Vagina (tissue), 2 donors: ENCODE results near the gene IL11RA. TPM values are rescaled to one million over a fixed set of nuclear protein-coding genes. Genes with fewer than 3 reads are reported as not detected.
A peak's percentile ranks its signal among the peaks of the same experiment; 100 is the strongest.

ENCODE experiments used
- DNase-seq, 2 donors: peaks; one replicate each; pipeline ENCODE4 v3.0.0-alpha.2; 2017; ENCODE audit errors: extremely low spot score in 2 of 2
- H3K27ac ChIP-seq: fragments of 200-600 bp; sonication (generic); one replicate; pipeline ENCODE4 v1.5.1; 2019
- H3K27me3 ChIP-seq: fragments of 200-600 bp; sonication (generic); one replicate; pipeline ENCODE4 v1.5.1; 2019
- H3K36me3 ChIP-seq, 2 donors: fragments of 200-600 bp; sonication (generic); one replicate each; pipeline ENCODE4 v1.5.1; 2017 to 2019
- H3K4me1 ChIP-seq: fragments of 200-600 bp; sonication (generic); one replicate; pipeline ENCODE4 v1.5.1; 2019
- H3K4me3 ChIP-seq, 2 donors: fragments of 200-600 bp; sonication (generic); 1 replicate in 1 of 2; 2 replicates in 1 of 2; pipeline ENCODE4 v1.5.1; 2016 to 2019
- H3K9me3 ChIP-seq: fragments of 200-600 bp; sonication (generic); one replicate; pipeline ENCODE4 v1.5.1; 2019
- POLR2A ChIP-seq, 2 donors: fragments of 450-650 bp; IDR thresholded peaks; one replicate each; pipeline ENCODE4 v1.6.1; 2017; ENCODE audit warnings: antibody characterized with exemption in 2 of 2, mild to moderate bottlenecking in 2 of 2, moderate library complexity in 2 of 2
- POLR2AphosphoS5 ChIP-seq, 2 donors: sonication (generic); formaldehyde crosslinking; IDR thresholded peaks; one replicate each; pipeline ENCODE4 v1.9.0; 2017; ENCODE audit warnings: antibody characterized with exemption in 2 of 2, mild to moderate bottlenecking in 2 of 2, low read depth in 1 of 2; ENCODE audit not compliant: insufficient read depth in 1 of 2
- intact Hi-C: fragments of 100-400 bp; cut with DNase I; formaldehyde crosslinking; loops from one replicate; pipeline ENCODE4 v1.15.1; 2023
- total RNA-seq: library from RNA; depleted of rRNA; stranded (reverse); fragments of >200 nt; gene quantifications from one replicate; pipeline ENCODE4 v1.2.3, GENCODE V29; 2016
- TF ChIP-seq, protein P1 (sequence below), 3 experiments: fragments of 450-650 bp in 2 of 3; fragments of 200-600 bp in 1 of 3; sonication (generic) in 1 of 3; IDR thresholded peaks; one replicate each; pipeline ENCODE4 v1.5.1; 2017 to 2019; ENCODE audit warnings: antibody characterized with exemption in 3 of 3, mild to moderate bottlenecking in 2 of 3, moderate library complexity in 2 of 3

The IL11RA gene
- total RNA-seq, 1 donor from 2014 or later, result 30.7 TPM

DNA sequence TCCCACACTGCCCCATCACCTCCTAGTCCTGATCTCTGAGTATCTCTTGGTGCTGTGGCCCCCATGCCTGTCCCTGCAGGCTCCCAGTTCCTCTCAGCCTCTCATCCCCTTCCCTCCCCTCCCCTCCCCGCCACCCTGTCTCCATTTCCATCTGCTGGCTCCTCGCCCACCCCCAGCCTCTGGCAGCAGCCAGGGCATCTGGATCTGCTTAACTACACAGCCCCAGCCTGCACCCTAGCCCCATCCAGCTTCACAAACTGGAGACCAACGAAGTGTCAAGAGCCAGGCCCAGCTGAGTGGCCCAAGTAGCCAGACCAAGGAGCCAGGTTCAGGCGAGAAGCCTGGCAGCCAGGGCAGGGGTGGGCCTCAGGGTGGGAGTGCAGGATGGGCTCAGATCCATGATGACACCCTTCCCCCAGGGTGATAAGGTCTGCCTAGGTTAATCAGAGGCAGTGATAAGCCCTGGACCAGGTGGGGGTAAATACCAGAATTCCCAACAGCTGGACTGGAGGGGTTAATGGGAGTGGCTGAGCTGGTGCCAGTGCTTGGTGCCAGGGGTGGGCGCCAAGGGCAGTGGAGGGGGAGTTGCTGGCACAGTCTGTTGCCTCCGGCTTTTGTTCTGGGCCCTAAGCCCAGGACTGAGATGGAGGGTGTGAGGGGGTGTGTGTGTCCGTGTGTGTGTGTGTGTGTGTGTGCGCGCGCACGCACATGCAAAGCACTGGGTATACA is 2.5 kb downstream of the IL11RA start:
- peak overlapping the region; percentile 13 to 17 for H3K4me3 ChIP-seq

DNA sequence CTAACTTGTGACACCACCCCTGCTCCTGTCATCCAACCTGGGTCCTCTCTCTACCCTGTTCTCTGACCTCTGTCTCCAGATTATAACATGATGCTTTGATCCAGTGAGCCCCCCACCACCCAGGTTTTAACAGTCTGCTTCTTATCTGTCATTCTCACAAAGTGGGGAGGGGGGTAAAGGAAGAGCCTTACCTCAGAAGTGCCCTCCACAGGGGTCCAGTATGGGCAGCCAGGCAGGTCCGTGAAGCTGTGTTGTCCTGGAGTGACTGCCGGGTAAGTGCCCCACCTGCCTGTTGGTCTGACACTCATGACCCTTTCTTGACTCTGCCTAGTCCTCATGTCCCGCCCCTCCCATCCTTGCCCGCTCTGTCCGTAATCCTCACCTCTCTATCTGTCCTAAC is 3.4 kb downstream of the IL11RA start:
- H3K9me3 ChIP-seq, result no peaks in the 10 kb centered on the region
- H3K4me1 ChIP-seq, result peaks cover 59% of the 10 kb centered on the region
- H3K4me3 ChIP-seq, result peak overlapping the region in 1 of 2 donors; percentile 13
- peak overlapping the region; percentile 87 for H3K27ac ChIP-seq
- intact Hi-C loops, result no loop called here
- TF ChIP-seq, protein P1, sequence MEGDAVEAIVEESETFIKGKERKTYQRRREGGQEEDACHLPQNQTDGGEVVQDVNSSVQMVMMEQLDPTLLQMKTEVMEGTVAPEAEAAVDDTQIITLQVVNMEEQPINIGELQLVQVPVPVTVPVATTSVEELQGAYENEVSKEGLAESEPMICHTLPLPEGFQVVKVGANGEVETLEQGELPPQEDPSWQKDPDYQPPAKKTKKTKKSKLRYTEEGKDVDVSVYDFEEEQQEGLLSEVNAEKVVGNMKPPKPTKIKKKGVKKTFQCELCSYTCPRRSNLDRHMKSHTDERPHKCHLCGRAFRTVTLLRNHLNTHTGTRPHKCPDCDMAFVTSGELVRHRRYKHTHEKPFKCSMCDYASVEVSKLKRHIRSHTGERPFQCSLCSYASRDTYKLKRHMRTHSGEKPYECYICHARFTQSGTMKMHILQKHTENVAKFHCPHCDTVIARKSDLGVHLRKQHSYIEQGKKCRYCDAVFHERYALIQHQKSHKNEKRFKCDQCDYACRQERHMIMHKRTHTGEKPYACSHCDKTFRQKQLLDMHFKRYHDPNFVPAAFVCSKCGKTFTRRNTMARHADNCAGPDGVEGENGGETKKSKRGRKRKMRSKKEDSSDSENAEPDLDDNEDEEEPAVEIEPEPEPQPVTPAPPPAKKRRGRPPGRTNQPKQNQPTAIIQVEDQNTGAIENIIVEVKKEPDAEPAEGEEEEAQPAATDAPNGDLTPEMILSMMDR (IDR thresholded peaks at IDR 0.05), result no peak
- no peak for TF ChIP-seq POLR2AphosphoS5 (IDR thresholded peaks at IDR 0.05; ENCODE audit: insufficient read depth in 1 of 2, low read depth in 1 of 2)
- no peak for TF ChIP-seq POLR2A (IDR thresholded peaks at IDR 0.05)
- DNase-seq, result no peak
- no peaks in the 10 kb centered on the region for H3K36me3 ChIP-seq
- H3K27me3 ChIP-seq, result no peaks in the 10 kb centered on the region

More for the DNA sequence above, 2.5 kb downstream of the IL11RA start:
- intact Hi-C loops, result no loop called here
- Histone ChIP-seq H3K27me3 (no peaks in the 10 kb centered on the region), H3K27ac (peak overlapping the region; percentile 87), H3K36me3 (peaks cover 0 to 4% of the 10 kb centered on the region in 2 donors), H3K4me1 (peaks cover 59% of the 10 kb centered on the region), H3K9me3 (no peaks in the 10 kb centered on the region)
- TF ChIP-seq POLR2AphosphoS5 (IDR thresholded peaks at IDR 0.05; ENCODE audit: insufficient read depth in 1 of 2, low read depth in 1 of 2), result peak in 1 of 2 donors; percentile 78
- TF ChIP-seq, protein P1 (IDR thresholded peaks at IDR 0.05), result no peak
- DNase-seq, result no peak

DNA sequence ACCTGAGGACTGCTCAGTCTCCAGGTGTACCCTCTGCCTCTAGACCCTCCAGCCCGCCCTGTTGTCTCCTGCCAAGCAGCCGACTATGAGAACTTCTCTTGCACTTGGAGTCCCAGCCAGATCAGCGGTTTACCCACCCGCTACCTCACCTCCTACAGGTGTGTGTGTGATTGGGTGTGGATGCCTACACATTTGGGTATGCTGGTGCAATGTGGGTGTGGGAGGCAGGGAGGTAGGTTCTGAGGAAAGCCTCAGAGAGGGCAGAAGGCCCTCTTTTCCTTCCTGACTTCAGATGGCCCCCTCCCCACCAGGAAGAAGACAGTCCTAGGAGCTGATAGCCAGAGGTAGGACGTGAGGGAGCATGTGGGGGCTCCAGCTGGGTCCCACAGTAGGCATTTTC is 5.0 kb downstream of the IL11RA start:
- no peak overlapping the region for H3K27ac ChIP-seq
- DNase-seq, result no peak
- H3K4me1 ChIP-seq, result peaks cover 46% of the 10 kb centered on the region
- H3K27me3 ChIP-seq, result no peaks in the 10 kb centered on the region
- no peak overlapping the region for H3K4me3 ChIP-seq
- H3K36me3 ChIP-seq, result no peaks in the 10 kb centered on the region
- intact Hi-C loops, result no loop called here
- TF ChIP-seq, protein P1 (IDR thresholded peaks at IDR 0.05), result no peak
- TF ChIP-seq POLR2A (IDR thresholded peaks at IDR 0.05) (no peak), POLR2AphosphoS5 (IDR thresholded peaks at IDR 0.05; ENCODE audit: insufficient read depth in 1 of 2, low read depth in 1 of 2) (no peak)
- H3K9me3 ChIP-seq, result no peaks in the 10 kb centered on the region

DNA sequence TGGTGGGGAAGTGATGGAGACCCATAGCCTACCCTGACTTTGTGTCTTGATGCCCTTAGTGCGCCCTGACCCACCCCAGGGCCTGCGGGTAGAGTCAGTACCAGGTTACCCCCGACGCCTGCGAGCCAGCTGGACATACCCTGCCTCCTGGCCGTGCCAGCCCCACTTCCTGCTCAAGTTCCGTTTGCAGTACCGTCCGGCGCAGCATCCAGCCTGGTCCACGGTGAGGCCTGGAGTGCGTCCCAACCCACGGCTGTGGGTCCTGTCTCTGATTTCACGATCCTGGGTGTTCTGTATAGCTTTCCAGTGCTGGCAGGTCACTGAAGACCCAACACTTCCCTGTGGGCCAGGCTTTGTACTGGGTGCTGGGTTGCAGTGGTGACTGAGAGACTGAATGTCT is 6.5 kb downstream of the IL11RA start:
- Histone ChIP-seq H3K36me3 (no peaks in the 10 kb centered on the region), H3K27ac (no peak overlapping the region), H3K27me3 (no peaks in the 10 kb centered on the region), H3K4me3 (no peak overlapping the region), H3K9me3 (no peaks in the 10 kb centered on the region), H3K4me1 (peaks cover 31% of the 10 kb centered on the region)
- TF ChIP-seq POLR2AphosphoS5 (IDR thresholded peaks at IDR 0.05; ENCODE audit: insufficient read depth in 1 of 2, low read depth in 1 of 2) (no peak), POLR2A (IDR thresholded peaks at IDR 0.05) (no peak)
- TF ChIP-seq, protein P1 (IDR thresholded peaks at IDR 0.05), result no peak
- no peak for DNase-seq
- intact Hi-C loops, result no loop called here

DNA sequence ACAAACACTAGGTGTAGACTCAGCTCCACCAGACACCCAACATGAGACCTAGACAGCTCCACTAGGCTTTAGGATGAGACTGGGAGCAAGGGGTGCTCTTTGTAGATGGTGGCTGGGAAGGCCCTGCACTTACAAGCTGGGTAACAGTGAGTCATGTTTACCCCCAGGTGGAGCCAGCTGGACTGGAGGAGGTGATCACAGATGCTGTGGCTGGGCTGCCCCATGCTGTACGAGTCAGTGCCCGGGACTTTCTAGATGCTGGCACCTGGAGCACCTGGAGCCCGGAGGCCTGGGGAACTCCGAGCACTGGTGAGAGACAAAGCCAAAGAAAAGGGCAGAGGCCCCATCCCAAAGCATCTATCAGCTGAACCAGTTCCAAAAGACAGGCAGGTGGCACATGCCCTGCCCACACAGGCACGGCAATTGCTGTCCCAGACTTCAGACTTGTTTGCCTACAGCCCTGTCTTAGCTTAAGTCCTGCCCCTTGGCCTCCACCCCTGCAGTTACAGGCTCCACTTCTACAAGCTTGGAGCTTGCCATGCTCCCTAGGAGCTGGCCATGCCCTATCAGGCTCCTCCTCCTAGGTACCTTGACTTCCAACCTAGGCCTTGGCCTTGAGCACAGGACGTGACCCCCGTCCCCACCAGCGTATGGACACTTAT is 7.7 kb downstream of the IL11RA start:
- Histone ChIP-seq H3K36me3 (no peaks in the 10 kb centered on the region), H3K27me3 (no peaks in the 10 kb centered on the region), H3K4me3 (no peak overlapping the region), H3K4me1 (peaks cover 27% of the 10 kb centered on the region), H3K27ac (no peak overlapping the region), H3K9me3 (no peaks in the 10 kb centered on the region)
- TF ChIP-seq, protein P1 (IDR thresholded peaks at IDR 0.05), result no peak
- TF ChIP-seq POLR2A (IDR thresholded peaks at IDR 0.05), result no peak
- TF ChIP-seq POLR2AphosphoS5 (IDR thresholded peaks at IDR 0.05; ENCODE audit: insufficient read depth in 1 of 2, low read depth in 1 of 2), result no peak
- intact Hi-C loops, result no loop called here
- no peak for DNase-seq
